Sigmoid colon (tissue), 4 donors: ENCODE data around the gene ADAD2.

Experiments
- CTCF ChIP-seq, 4 experiments: fragments of 450-650 bp in 3 of 4; fragments of 200-600 bp in 1 of 4; IDR thresholded peaks; one replicate each; pipeline ENCODE4 v1.5.1; 2016 to 2019; ENCODE audit warnings: antibody characterized with exemption in 4 of 4, mild to moderate bottlenecking in 3 of 4, moderate library complexity in 2 of 4
- EP300 ChIP-seq, 4 donors: sonication (generic); formaldehyde crosslinking; IDR thresholded peaks; one replicate each; pipeline ENCODE4 v1.6.1; 2017; ENCODE audit warnings: antibody characterized with exemption in 4 of 4
- POLR2AphosphoS5 ChIP-seq, 4 donors: sonication (generic); formaldehyde crosslinking; IDR thresholded peaks; one replicate each; pipeline ENCODE4 v1.6.1; 2017; ENCODE audit warnings: antibody characterized with exemption in 4 of 4

- TF ChIP-seq CTCF (IDR thresholded peaks at IDR 0.05), result no peak
- TF ChIP-seq EP300 (IDR thresholded peaks at IDR 0.05), result no peak
- TF ChIP-seq POLR2AphosphoS5 (IDR thresholded peaks at IDR 0.05), result no peak
These were observed 36.6 kb downstream of the ADAD2 start for GRCh38 chr16:84227548-84227947.
